K562 (cell line): ENCODE results near the gene DDX54. TPM values are rescaled to one million over a fixed set of nuclear protein-coding genes. Genes with fewer than 3 reads are reported as not detected.
A peak's percentile ranks its signal among the peaks of the same experiment; 100 is the strongest.

Source experiments
- ATF7 ChIP-seq: fragments of 450-650 bp; IDR thresholded peaks from 2 replicates; pipeline ENCODE4 v1.7.1; 2014; ENCODE audit warnings: mild to moderate bottlenecking, moderate library complexity
- CREM ChIP-seq: IDR thresholded peaks from 2 replicates; pipeline ENCODE4 v1.6.1; 2014; ENCODE audit warnings: antibody characterized with exemption, low read depth
- CSDE1 ChIP-seq, 2 experiments: fragments of 450-650 bp; IDR thresholded peaks; 2 replicates each; pipeline ENCODE4 v1.6.1; 2016; ENCODE audit warnings: mild to moderate bottlenecking in 1 of 2
- FOXM1 ChIP-seq, 2 experiments: fragments of 450-650 bp in 1 of 2; sonication (generic) in 1 of 2; formaldehyde crosslinking in 1 of 2; IDR thresholded peaks; 2 replicates each; pipeline versions ENCODE4 v1.6.1 to v1.9.0; 2017 to 2022; ENCODE audit warnings: low read depth in 2 of 2, mild to moderate bottlenecking in 2 of 2, missing genetic modification reagents in 1 of 2, moderate library complexity in 1 of 2
- GABPB1 ChIP-seq: sonication (generic); formaldehyde crosslinking; IDR thresholded peaks from 2 replicates; pipeline ENCODE4 v1.8.0; 2022; ENCODE audit warnings: mild to moderate bottlenecking, missing genetic modification reagents
- GATAD2A ChIP-seq: fragments of 450-650 bp; IDR thresholded peaks from 2 replicates; pipeline ENCODE4 v1.6.1; 2017
- HDAC1 ChIP-seq, 2 experiments: fragments of 450-650 bp; IDR thresholded peaks; 2 replicates each; pipeline ENCODE4 v1.6.1; 2016 to 2017; ENCODE audit warnings: inconsistent platforms in 1 of 2, mild to moderate bottlenecking in 1 of 2, moderate library complexity in 1 of 2
- JUN ChIP-seq, 2 experiments: sonication (generic) in 1 of 2; formaldehyde crosslinking in 1 of 2; IDR thresholded peaks; 2 replicates each; pipeline versions ENCODE4 v1.6.1 to v1.8.0; 2012 to 2022; ENCODE audit warnings: borderline replicate concordance in 2 of 2, mild to moderate bottlenecking in 2 of 2, improper control_type of control experiment in 1 of 2, low read depth in 1 of 2, low read length in 1 of 2, missing genetic modification reagents in 1 of 2
- KDM1A ChIP-seq, 2 experiments: fragments of 450-650 bp; IDR thresholded peaks; 2 replicates each; pipeline ENCODE4 v1.6.1; 2016; ENCODE audit warnings: mild to moderate bottlenecking in 2 of 2
- KLF1 ChIP-seq: fragments of 450-650 bp; IDR thresholded peaks from 2 replicates; pipeline ENCODE4 v1.6.1; 2016; ENCODE audit warnings: missing genetic modification characterization, missing compliant biosample characterization
- KLF13 ChIP-seq: fragments of 450-650 bp; IDR thresholded peaks from 2 replicates; pipeline ENCODE4 v1.6.1; 2016; ENCODE audit warnings: missing genetic modification characterization, low read depth, mild to moderate bottlenecking, missing compliant biosample characterization, moderate library complexity, borderline replicate concordance
- MBD2 ChIP-seq: sonication (generic); IDR thresholded peaks from 2 replicates; pipeline ENCODE4 v1.6.1; 2016; ENCODE audit warnings: low read depth, borderline replicate concordance
- MCM5 ChIP-seq: fragments of 450-650 bp; IDR thresholded peaks from 2 replicates; pipeline ENCODE4 v1.6.1; 2016; ENCODE audit warnings: low read depth
- NCOA4 ChIP-seq: fragments of 450-650 bp; IDR thresholded peaks from 2 replicates; pipeline ENCODE4 v1.6.1; 2018; ENCODE audit warnings: mild to moderate bottlenecking; ENCODE audit not compliant: partially characterized antibody
- NFYB ChIP-seq: IDR thresholded peaks from 2 replicates; pipeline ENCODE4 v1.6.1; 2011; ENCODE audit warnings: mild to moderate bottlenecking, moderate library complexity; ENCODE audit not compliant: insufficient read length; ENCODE audit errors: extremely low read depth
- NR3C1 ChIP-seq: sonication (generic); formaldehyde crosslinking; IDR thresholded peaks from 2 replicates; pipeline ENCODE4 v1.8.1; 2022; ENCODE audit warnings: missing genetic modification reagents
- RBM22 ChIP-seq: fragments of 200-400 bp; formaldehyde crosslinking; IDR thresholded peaks from 2 replicates; pipeline ENCODE4 v1.6.1; 2018; ENCODE audit warnings: low read length, low read depth; ENCODE audit not compliant: poor library complexity, severe bottlenecking
- RCOR1 ChIP-seq, 2 experiments: IDR thresholded peaks; 2 replicates each; pipeline ENCODE4 v1.6.1; 2012; ENCODE audit warnings: low read depth in 2 of 2, low read length in 2 of 2, borderline replicate concordance in 1 of 2, improper control_type of control experiment in 1 of 2
- STAG1 ChIP-seq: sonication (generic); formaldehyde crosslinking; IDR thresholded peaks from 2 replicates; pipeline ENCODE4 v1.5.0; 2020; ENCODE audit warnings: missing genetic modification reagents, borderline replicate concordance
- TAL1 ChIP-seq: fragments of 450-650 bp; IDR thresholded peaks from 2 replicates; pipeline ENCODE4 v1.6.1; 2016; ENCODE audit warnings: mild to moderate bottlenecking
- ZNF584 ChIP-seq: fragments of 200-800 bp; sonication (Bioruptor generic); IDR thresholded peaks from 2 replicates; pipeline ENCODE4 v1.6.1; 2016; ENCODE audit warnings: low read depth, mild to moderate bottlenecking, missing genetic modification characterization, missing compliant biosample characterization
- polyA plus RNA-seq, 8 experiments: library from polyadenylated mRNA; depleted of rRNA in 4 of 8; stranded (reverse) in 5 of 8; unstranded in 3 of 8; fragments of >200 nt; fragmentation: Nextera tagmentation in 2 of 8; fragmentation: Illumina TruSeq in 1 of 8; extraction: Ambion mirVana in 2 of 8; extraction: Trizol in 1 of 8; gene quantifications; 2 replicates each; pipeline versions ENCODE4 v1.2.1 to v1.2.3, GENCODE V29; 2011 to 2014; ENCODE audit warnings: inconsistent platforms in 1 of 8, missing spikeins in 1 of 8
- total RNA-seq, 7 experiments: library from RNA; depleted of rRNA in 6 of 7; stranded (reverse); fragments of >200 nt in 6 of 7; fragmentation: Illumina TruSeq in 2 of 7; extraction: Trizol in 2 of 7; gene quantifications; 2 replicates each; pipeline versions ENCODE4 v1.2.1 to v1.2.3, GENCODE V29; 2011 to 2021; ENCODE audit warnings: low replicate concordance in 1 of 7
- TF ChIP-seq, protein P1 (sequence below), 2 experiments: fragments of 250-450 bp in 1 of 2; fragments of 450-650 bp in 1 of 2; sonication (Bioruptor Pico) in 1 of 2; IDR thresholded peaks; 2 replicates each; pipeline versions ENCODE4 v1.6.1 to v1.8.0; 2016 to 2021; ENCODE audit warnings: mild to moderate bottlenecking in 2 of 2, moderate library complexity in 2 of 2, missing compliant biosample characterization in 1 of 2, missing genetic modification characterization in 1 of 2
- TF ChIP-seq, protein P2 (sequence below): fragments of 450-650 bp; IDR thresholded peaks from 2 replicates; pipeline ENCODE4 v1.6.1; 2016; ENCODE audit warnings: low read depth, mild to moderate bottlenecking, moderate library complexity
- TF ChIP-seq, protein P3 (sequence below), 3 experiments: IDR thresholded peaks in 2 of 3; conservative IDR thresholded peaks in 1 of 3; 2 replicates each; pipeline ENCODE4 v1.5.1; 2011 to 2012; ENCODE audit warnings: low read length in 3 of 3, mild to moderate bottlenecking in 3 of 3, control low read depth in 2 of 3, improper control_type of control experiment in 1 of 3, inconsistent platforms in 1 of 3, low read depth in 1 of 3, mixed read lengths in 1 of 3, moderate library complexity in 1 of 3; ENCODE audit not compliant: insufficient read depth in 2 of 3
- TF ChIP-seq, protein P4 (sequence below): fragments of 450-650 bp; IDR thresholded peaks from 2 replicates; pipeline ENCODE4 v1.6.1; 2017; ENCODE audit warnings: antibody characterized with exemption

Gene DDX54
- total and polyA plus RNA-seq, 9 of the 15 experiments (the other 6 are each of a cell fraction or from before 2014, with no cell fraction given) = 1.4 to 135 (median 51.4) TPM

DNA sequence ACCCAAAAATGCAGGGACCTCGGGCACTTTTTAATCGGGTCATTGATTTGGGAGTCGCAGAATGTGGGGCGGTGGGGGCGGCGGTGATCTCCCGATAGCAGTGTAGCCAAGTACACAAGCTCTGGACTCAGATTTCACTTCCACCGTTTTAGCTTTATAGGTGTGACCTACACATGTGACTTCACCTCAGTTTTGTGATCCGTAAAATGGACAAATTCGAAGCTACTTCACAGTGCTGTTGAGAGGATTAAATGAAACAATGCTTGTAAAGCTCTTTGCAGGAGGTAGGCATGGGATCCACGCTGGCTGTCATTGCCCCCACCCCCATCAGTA is 721 bp upstream of the DDX54 start (continued):
- TF ChIP-seq, protein P1, sequence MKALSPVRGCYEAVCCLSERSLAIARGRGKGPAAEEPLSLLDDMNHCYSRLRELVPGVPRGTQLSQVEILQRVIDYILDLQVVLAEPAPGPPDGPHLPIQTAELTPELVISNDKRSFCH (CRISPR knock-in tag; IDR thresholded peaks at IDR 0.05) = no peak
- TF ChIP-seq, protein P1 (tag; IDR thresholded peaks at IDR 0.05) = no peak
- TF ChIP-seq TAL1 (no peak), ZNF584 (no peak), MCM5 (no peak), CREM (peak; percentile 58; the same call in 1 of the 2 replicates), KLF1 (tag) (no peak), STAG1 (CRISPR knock-in tag) (no peak), RBM22 (no peak), NR3C1 (CRISPR knock-in tag) (no peak), HDAC1 (IDR thresholded peaks at IDR 0.05) (peak in 1 of 2 experiments; percentile 52; a peak in 1 of 4 replicates), KLF13 (tag) (no peak), MBD2 (no peak), FOXM1 (IDR thresholded peaks at IDR 0.05; ENCODE audit: low read depth) (no peak), FOXM1 (CRISPR knock-in tag; IDR thresholded peaks at IDR 0.05; ENCODE audit: low read depth) (no peak), RCOR1 (IDR thresholded peaks at IDR 0.05; ENCODE audit: borderline replicate concordance in 1 of 2, low read depth in 2 of 2, low read length in 2 of 2) (peak; percentile 62 to 88; a peak in 3 of 4 replicates), ATF7 (no peak), NCOA4 (no peak), GABPB1 (CRISPR knock-in tag) (no peak), CSDE1 (IDR thresholded peaks at IDR 0.05) (no peak), GATAD2A (no peak), KDM1A (IDR thresholded peaks at IDR 0.05) (peak; percentile 90 to 94), JUN (IDR thresholded peaks at IDR 0.05; ENCODE audit: borderline replicate concordance, low read depth, low read length) (no peak), JUN (CRISPR knock-in tag; IDR thresholded peaks at IDR 0.05; ENCODE audit: borderline replicate concordance) (no peak), NFYB (no peak)
- TF ChIP-seq, protein P2, sequence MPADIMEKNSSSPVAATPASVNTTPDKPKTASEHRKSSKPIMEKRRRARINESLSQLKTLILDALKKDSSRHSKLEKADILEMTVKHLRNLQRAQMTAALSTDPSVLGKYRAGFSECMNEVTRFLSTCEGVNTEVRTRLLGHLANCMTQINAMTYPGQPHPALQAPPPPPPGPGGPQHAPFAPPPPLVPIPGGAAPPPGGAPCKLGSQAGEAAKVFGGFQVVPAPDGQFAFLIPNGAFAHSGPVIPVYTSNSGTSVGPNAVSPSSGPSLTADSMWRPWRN = no peak
- TF ChIP-seq, protein P3, sequence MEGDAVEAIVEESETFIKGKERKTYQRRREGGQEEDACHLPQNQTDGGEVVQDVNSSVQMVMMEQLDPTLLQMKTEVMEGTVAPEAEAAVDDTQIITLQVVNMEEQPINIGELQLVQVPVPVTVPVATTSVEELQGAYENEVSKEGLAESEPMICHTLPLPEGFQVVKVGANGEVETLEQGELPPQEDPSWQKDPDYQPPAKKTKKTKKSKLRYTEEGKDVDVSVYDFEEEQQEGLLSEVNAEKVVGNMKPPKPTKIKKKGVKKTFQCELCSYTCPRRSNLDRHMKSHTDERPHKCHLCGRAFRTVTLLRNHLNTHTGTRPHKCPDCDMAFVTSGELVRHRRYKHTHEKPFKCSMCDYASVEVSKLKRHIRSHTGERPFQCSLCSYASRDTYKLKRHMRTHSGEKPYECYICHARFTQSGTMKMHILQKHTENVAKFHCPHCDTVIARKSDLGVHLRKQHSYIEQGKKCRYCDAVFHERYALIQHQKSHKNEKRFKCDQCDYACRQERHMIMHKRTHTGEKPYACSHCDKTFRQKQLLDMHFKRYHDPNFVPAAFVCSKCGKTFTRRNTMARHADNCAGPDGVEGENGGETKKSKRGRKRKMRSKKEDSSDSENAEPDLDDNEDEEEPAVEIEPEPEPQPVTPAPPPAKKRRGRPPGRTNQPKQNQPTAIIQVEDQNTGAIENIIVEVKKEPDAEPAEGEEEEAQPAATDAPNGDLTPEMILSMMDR (IDR thresholded peaks at IDR 0.05 in 2 of 3, conservative IDR thresholded peaks at IDR 0.05 in 1 of 3; ENCODE audit: insufficient read depth in 2 of 3, low read depth in 1 of 3, low read length in 3 of 3) = no peak
- TF ChIP-seq, protein P4, sequence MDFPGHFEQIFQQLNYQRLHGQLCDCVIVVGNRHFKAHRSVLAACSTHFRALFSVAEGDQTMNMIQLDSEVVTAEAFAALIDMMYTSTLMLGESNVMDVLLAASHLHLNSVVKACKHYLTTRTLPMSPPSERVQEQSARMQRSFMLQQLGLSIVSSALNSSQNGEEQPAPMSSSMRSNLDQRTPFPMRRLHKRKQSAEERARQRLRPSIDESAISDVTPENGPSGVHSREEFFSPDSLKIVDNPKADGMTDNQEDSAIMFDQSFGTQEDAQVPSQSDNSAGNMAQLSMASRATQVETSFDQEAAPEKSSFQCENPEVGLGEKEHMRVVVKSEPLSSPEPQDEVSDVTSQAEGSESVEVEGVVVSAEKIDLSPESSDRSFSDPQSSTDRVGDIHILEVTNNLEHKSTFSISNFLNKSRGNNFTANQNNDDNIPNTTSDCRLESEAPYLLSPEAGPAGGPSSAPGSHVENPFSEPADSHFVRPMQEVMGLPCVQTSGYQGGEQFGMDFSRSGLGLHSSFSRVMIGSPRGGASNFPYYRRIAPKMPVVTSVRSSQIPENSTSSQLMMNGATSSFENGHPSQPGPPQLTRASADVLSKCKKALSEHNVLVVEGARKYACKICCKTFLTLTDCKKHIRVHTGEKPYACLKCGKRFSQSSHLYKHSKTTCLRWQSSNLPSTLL = no peak
